Smooth muscle cell of the brain vasculature (primary cell): ENCODE data around the gene MAPK14.

Experiments
- DNase-seq: peaks from one replicate; pipeline ENCODE4 v3.0.0-alpha.2; 2012; ENCODE audit warnings: low read depth, low spot score

MAPK14 gene

DNA sequence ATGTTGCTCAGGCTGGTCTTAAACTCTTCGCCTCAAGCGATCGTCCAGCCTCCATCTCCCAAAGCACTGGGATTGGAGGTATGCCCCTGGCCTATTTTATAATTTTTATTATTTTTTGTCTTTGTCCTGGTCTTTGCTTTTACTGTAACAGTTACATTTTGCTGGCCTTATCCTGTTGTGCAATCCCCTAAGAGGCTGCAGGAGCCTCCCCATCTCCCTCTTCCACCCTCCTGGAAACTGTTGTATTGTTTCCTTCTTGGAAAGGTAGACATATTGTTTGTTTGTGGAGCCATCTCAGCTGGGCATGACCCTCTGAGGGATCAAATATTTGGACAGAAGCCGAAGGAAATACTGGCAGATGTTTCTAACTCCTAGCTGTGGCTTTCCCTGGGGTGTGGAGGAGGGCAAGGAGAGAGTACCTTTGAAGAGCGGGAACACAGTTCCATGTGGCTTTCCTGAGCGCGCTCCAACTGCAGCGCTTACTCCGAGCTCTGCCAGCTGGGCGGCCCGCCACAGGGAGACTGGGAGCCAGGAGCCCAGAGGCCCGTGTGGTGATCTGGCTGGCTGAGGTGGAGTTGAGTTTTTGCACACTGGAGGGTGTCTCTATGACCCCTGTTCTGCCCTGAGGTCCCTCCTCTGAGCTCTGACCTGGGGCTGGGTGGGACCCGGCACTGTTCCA lies 107.6 kb downstream of the MAPK14 start:
- DNase-seq = no peak

- no peak for DNase-seq
These were observed 108.4 kb downstream of the MAPK14 start for GRCh38 chr6:36136034-36136433.

GRCh38 chr6:36136551-36136950 lies 108.9 kb downstream of the MAPK14 start:
- DNase-seq = no peak

- no peak for DNase-seq
These were observed 111.1 kb downstream of the MAPK14 start for GRCh38 chr6:36138667-36139066.

DNA sequence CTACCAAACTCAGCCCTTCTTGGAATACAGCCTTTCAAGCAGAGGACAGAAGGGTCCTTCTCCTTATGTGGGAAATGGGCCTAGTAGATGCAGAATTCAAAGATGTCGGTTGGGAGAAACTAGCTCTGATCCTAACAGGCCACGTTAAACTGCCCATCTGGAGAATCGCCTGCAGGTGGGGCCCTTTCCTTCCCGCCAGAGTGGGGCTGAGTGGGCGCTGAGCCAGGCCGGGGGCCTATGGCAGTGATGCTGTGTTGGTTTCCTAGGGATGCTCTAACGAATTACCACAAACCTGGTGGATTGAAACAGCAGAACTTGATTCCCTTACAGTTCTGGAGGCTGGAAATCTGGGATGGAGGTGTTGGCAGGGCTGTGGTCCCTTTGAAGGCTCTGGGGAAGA lies 111.8 kb downstream of the MAPK14 start:
- DNase-seq = no peak

GRCh38 chr6:36139991-36140710 lies 112.5 kb downstream of the MAPK14 start:
- DNase-seq = no peak

DNA sequence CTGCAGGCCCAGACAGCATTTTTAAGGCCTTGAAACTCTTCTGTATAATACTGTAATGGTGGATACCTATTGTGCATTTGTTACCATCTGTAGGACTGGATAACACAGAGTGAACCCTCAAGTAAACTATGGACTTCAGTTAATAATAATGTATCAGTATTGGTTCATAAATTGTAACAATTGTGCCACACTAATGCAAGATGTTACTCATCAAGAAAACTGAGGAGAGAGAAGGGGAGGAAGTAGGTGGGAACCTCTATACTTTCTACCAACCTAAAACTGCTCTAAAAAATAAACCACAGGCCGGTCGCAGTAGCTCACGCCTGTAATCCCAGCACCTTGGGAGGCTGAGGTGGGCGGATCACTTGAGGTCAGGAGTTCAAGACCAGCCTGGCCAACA lies 113.5 kb downstream of the MAPK14 start:
- DNase-seq = no peak

- no peak for DNase-seq
These were observed 114.4 kb downstream of the MAPK14 start for GRCh38 chr6:36141961-36142360.

- no peak for DNase-seq
These were observed 115.6 kb downstream of the MAPK14 start for GRCh38 chr6:36142971-36143838.

- DNase-seq = no peak
These were observed 117.9 kb downstream of the MAPK14 start for GRCh38 chr6:36145495-36145894.

- no peak for DNase-seq
These were observed 119.7 kb downstream of the MAPK14 start for GRCh38 chr6:36147294-36147693.

DNA sequence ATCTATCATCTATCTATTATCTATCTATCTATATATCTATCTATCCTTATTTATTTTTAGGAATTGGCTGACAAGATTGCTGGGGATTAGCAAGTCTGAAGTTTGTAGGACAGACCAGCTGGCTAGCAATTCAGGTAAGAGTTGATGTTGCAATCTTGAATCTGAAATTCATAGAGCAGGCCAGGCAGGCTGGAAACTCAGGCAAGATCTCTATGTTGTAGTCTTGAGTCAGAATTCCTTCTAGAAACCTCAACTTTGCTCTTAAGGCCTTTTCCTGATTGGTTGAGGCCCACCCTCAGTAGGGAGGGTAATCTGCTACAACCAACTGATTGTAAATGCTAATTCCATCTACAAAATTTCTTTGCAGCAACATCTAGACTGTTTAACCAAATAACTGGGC lies 121.9 kb downstream of the MAPK14 start:
- no peak for DNase-seq

GRCh38 chr6:36150283-36150682 lies 122.7 kb downstream of the MAPK14 start:
- no peak for DNase-seq

GRCh38 chr6:36154286-36154685 lies 126.7 kb downstream of the MAPK14 start:
- DNase-seq = no peak

GRCh38 chr6:36155662-36156061 lies 128.1 kb downstream of the MAPK14 start:
- DNase-seq = no peak

DNA sequence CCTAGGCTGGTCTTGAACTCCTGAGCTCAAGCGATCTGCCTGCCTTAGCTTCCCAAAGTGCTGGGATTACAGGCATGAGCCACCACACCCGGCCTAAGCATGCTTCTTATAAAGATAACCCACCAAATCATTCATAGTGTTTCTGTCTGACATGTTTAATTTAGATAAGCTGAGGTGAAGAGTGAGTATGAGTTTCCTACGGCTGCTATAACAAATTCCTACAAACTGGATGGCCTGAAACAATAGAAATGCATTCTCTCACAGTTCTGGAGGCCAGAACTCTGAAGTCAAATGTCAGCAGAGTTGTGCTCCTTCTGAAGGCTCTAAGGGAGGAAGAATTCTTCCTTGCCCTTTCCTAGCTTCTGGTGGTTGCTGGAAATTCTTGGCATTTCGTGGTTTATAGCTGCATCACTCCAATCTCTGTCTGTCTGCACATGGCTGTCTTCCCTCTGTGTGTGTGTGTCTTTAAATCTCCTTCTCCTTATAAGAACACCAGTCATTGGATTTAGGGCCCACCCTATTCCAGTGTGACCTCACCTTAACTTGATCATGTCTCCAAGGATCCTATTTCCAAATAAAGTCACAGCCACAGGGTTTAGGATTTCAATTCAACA lies 132.6 kb downstream of the MAPK14 start:
- DNase-seq = no peak
